ENCODE data around the gene FLAD1. TPM values are rescaled to one million over a fixed set of nuclear protein-coding genes. Genes with fewer than 3 reads are reported as not detected.
A peak's percentile ranks its signal among the peaks of the same experiment; 100 is the strongest.

FLAD1 gene
- total RNA-seq, 1 experiment from 2014 or later, result 58.4 TPM

DNA sequence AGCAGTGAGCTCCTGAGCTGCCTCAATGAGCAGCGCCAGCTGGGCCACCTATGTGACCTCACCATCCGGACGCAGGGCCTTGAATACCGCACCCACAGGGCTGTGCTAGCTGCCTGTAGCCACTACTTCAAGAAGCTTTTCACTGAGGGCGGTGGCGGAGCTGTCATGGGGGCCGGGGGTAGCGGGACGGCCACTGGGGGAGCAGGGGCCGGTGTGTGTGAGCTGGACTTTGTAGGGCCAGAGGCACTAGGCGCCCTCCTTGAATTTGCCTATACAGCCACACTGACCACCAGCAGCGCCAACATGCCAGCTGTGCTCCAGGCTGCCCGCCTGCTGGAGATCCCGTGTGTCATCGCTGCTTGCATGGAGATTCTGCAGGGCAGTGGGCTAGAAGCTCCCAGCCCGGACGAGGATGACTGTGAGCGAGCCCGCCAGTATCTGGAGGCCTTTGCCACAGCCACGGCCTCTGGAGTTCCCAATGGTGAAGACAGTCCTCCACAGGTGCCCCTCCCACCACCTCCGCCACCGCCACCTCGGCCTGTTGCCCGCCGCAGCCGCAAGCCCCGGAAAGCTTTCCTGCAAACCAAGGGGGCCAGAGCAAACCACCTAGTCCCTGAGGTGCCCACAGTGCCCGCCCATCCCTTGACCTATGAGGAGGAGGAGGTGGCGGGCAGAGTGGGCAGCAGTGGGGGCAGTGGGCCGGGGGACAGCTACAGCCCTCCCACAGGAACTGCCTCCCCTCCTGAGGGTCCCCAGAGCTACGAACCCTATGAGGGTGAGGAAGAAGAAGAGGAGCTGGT, 31.8 kb downstream of the FLAD1 start (continued):
- TF ChIP-seq, protein P1, sequence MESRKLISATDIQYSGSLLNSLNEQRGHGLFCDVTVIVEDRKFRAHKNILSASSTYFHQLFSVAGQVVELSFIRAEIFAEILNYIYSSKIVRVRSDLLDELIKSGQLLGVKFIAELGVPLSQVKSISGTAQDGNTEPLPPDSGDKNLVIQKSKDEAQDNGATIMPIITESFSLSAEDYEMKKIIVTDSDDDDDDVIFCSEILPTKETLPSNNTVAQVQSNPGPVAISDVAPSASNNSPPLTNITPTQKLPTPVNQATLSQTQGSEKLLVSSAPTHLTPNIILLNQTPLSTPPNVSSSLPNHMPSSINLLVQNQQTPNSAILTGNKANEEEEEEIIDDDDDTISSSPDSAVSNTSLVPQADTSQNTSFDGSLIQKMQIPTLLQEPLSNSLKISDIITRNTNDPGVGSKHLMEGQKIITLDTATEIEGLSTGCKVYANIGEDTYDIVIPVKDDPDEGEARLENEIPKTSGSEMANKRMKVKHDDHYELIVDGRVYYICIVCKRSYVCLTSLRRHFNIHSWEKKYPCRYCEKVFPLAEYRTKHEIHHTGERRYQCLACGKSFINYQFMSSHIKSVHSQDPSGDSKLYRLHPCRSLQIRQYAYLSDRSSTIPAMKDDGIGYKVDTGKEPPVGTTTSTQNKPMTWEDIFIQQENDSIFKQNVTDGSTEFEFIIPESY (IDR thresholded peaks at IDR 0.05; ENCODE audit: extremely low read depth, insufficient replicate concordance, low read length), result no peak
- TF ChIP-seq, protein P2, sequence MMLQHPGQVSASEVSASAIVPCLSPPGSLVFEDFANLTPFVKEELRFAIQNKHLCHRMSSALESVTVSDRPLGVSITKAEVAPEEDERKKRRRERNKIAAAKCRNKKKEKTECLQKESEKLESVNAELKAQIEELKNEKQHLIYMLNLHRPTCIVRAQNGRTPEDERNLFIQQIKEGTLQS (IDR thresholded peaks at IDR 0.05), result no peak
- TF ChIP-seq CEBPB (IDR thresholded peaks at IDR 0.05; ENCODE audit: low read depth) (no peak), EGR1 (IDR thresholded peaks at IDR 0.05; ENCODE audit: low read depth) (no peak), FOSL1 (IDR thresholded peaks at IDR 0.05; ENCODE audit: low read depth) (no peak)

DNA sequence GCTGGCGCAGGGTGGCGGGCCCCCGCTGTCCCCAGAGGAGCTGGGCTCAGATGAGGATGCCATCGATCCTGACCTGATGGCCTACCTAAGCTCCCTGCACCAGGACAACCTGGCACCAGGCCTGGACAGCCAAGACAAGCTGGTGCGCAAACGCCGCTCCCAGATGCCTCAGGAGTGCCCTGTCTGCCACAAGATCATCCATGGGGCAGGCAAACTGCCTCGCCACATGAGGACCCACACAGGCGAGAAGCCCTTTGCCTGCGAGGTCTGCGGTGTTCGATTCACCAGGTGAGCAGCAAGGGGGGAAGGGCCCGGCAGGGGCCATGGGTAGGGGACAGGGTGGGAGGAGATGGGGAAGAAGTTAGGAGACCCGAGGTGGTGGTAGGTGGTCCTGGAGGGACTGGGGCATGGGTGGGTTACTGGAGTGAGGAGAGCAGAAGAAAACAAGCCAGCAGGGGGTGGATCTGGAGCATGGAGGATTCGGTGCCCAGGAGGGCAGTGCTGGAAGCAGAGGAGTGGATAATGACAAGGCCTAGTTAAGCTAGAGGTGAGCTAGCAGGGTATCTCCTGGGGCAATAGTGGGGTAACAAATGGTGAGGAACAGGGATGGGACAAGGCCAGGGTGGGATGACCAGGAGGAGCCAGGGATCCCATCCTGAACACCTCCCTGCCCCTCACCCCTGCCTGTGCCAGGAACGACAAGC, 32.5 kb downstream of the FLAD1 start:
- CTCF ChIA-PET, result interaction anchor here (1.0 to 3.0 kb wide), 5 partner anchors 11 to 76 kb away, joined by 3 to 10 read pairs (median 3); partner anchors contain the start of gene ADAM15

More for the DNA sequence above, 32.5 kb downstream of the FLAD1 start:
- H3K9me2 ChIP-seq (ENCODE audit: insufficient read depth), result no peaks in the 10 kb centered on the region
- ATAC-seq (no peak), DNase-seq (ENCODE audit: low read depth, low spot score) (no peak)
- ChIA-PET RAD21 (ENCODE audit: low non-redundant PET in 1 of 2, low total read pairs in 2 of 2, uncharacterized antibody in 2 of 2, unreplicated experiment in 2 of 2) (no interaction called here), POLR2A (interaction anchor here (1.1 to 1.6 kb wide), 3 partner anchors 13 to 15 kb away, joined by 3 to 7 read pairs (median 4); partner anchors contain the start of gene ZBTB7B)
- no peak overlapping the region for H3K9ac ChIP-seq (ENCODE audit: low read length)
- peaks cover 28 to 64% of the 10 kb centered on the region in 2 experiments for H3K4me1 ChIP-seq (ENCODE audit: control insufficient read depth in 1 of 2, insufficient read depth in 2 of 2, low read length in 2 of 2)
- no peaks in the 10 kb centered on the region for H4K20me1 ChIP-seq (ENCODE audit: insufficient read depth)
- H3K4me3 ChIP-seq (replicated peaks in 1 of 2; ENCODE audit: low read depth in 1 of 2, low read length in 2 of 2), result no peak overlapping the region
- no peak overlapping the region for H3K4me2 ChIP-seq (ENCODE audit: low read length)
- intact Hi-C loops (cut with micrococcal nuclease), result loop anchor here (2.0 kb wide), 2 partner anchors 13 to 69 kb away; partner anchors contain the start of gene ZBTB7B
- BruUV-seq (replicated peaks), result no TSS peak
- TF ChIP-seq POLR2AphosphoS5 (IDR thresholded peaks at IDR 0.05; ENCODE audit: low read depth, low read length) (0 out of 2 replicates have a peak, but pooled peaks have one; percentile 12), EZH2phosphoT487 (IDR thresholded peaks at IDR 0.05; ENCODE audit: borderline replicate concordance) (no peak)
- TF ChIP-seq, protein P2 (IDR thresholded peaks at IDR 0.05), result no peak
- H3K27ac ChIP-seq (ENCODE audit: low read depth, low read length), result peak overlapping the region; percentile 89; the same call in 1 of the 2 replicates
- H3K27me3 ChIP-seq (ENCODE audit: insufficient read depth, low read length), result no peaks in the 10 kb centered on the region
- H3K36me3 ChIP-seq (ENCODE audit: control insufficient read depth in 1 of 2, insufficient read depth in 2 of 2, low read length in 2 of 2), result peaks cover 11 to 27% of the 10 kb centered on the region in 2 experiments; a peak in 3 of 4 replicates
- H2AFZ ChIP-seq (ENCODE audit: low read depth, low read length, poor library complexity, severe bottlenecking), result no peak overlapping the region
- H3K79me2 ChIP-seq (ENCODE audit: insufficient read depth, low read length), result peaks cover 25% of the 10 kb centered on the region; the same call in 1 of the 2 replicates
- no peaks in the 10 kb centered on the region for H3K9me3 ChIP-seq (ENCODE audit: control insufficient read depth in 1 of 2, insufficient read depth in 1 of 2, low read depth in 1 of 2, low read length in 2 of 2)

All from HCT116 (cell line).